Ovary (tissue), 9 donors: Measurements from ENCODE around the gene FAM110D. TPM values are rescaled to one million over a fixed set of nuclear protein-coding genes. Genes with fewer than 3 reads are reported as not detected.

ENCODE experiments used
- DNase-seq, 5 donors: peaks; one replicate each; pipeline ENCODE4 v3.0.0-alpha.2; 2019 to 2020
- H3K27ac ChIP-seq, 2 donors: fragments of 200-600 bp; one replicate each; pipeline versions ENCODE4 v1.5.1 to v1.8.0; 2019 to 2022
- H3K27me3 ChIP-seq: fragments of 200-600 bp; one replicate; pipeline ENCODE4 v1.8.0; 2022
- H3K36me3 ChIP-seq: fragments of 200-600 bp; sonication (generic); one replicate; pipeline ENCODE4 v1.5.1; 2019
- H3K4me1 ChIP-seq: one replicate; pipeline ENCODE4 v1.8.1; 2013; ENCODE audit warnings: mild to moderate bottlenecking, moderate library complexity; ENCODE audit not compliant: insufficient read depth
- H3K4me3 ChIP-seq: fragments of 200-600 bp; sonication (generic); one replicate; pipeline ENCODE4 v1.5.1; 2017
- H3K9me3 ChIP-seq, 2 donors: fragments of 200-600 bp in 1 of 2; sonication (generic) in 1 of 2; one replicate each; pipeline versions ENCODE4 v1.5.1 to v1.8.1; 2013 to 2019; ENCODE audit warnings: mild to moderate bottlenecking in 1 of 2, moderate library complexity in 1 of 2
- EP300 ChIP-seq: sonication (generic); formaldehyde crosslinking; IDR thresholded peaks from one replicate; pipeline ENCODE4 v1.6.1; 2017; ENCODE audit warnings: antibody characterized with exemption
- POLR2A ChIP-seq: fragments of 450-650 bp; IDR thresholded peaks from one replicate; pipeline ENCODE4 v1.6.1; 2017; ENCODE audit warnings: antibody characterized with exemption, mild to moderate bottlenecking, moderate library complexity
- WGBS, 3 donors: extraction: QIAGEN DNeasy Blood & Tissue Kit in 1 of 3; methylation state at CpG; one replicate each; pipeline versions ENCODE4 v1.1.5 to v1.1.7; 2013 to 2017; 5-methylcytosine and 5-hydroxymethylcytosine counted together
- intact Hi-C, 4 donors: fragments of 100-400 bp; cut with DNase I; formaldehyde crosslinking; loops; one replicate each; pipeline versions ENCODE4 v1.11.0 to v1.15.1; 2022 to 2023
- polyA plus RNA-seq, 2 donors: library from polyadenylated mRNA; stranded (reverse); fragments of 200-250 nt in 1 of 2; fragments of 350-450 nt in 1 of 2; fragmentation: Illumina TruSeq in 1 of 2; extraction: RNeasy Lipid Tissue Mini Kit (QIAGEN cat#74804) in 1 of 2; gene quantifications; one replicate each; pipeline ENCODE4 v1.2.3, GENCODE V29; 2013 to 2014
- total RNA-seq, 7 donors: library from RNA; depleted of rRNA in 2 of 7; stranded (reverse); fragments of >200 nt in 2 of 7; fragmentation: NEBNext Ultra II Directional in 3 of 7; extraction: Animal tissue kit (Norgen Biotek cat#: 25700) in 3 of 7; gene quantifications; one replicate each; pipeline versions ENCODE4 v1.1.0 to v1.2.4, GENCODE V29; 2016 to 2023
- TF ChIP-seq, protein P1 (sequence below), 3 donors: fragments of 450-650 bp in 2 of 3; fragments of 200-600 bp in 1 of 3; IDR thresholded peaks; one replicate each; pipeline versions ENCODE4 v1.5.1 to v1.8.0; 2016 to 2022; ENCODE audit warnings: antibody characterized with exemption in 3 of 3, mild to moderate bottlenecking in 1 of 3
- donor health status: DM: no; HTN: no; CAD: no; lungs with moderate emphysema.
- donor health status: DM: no; HTN: no; CAD: no.
- donor health status: Bipolar disorder and iron deficiency.
- donor health status: DM: yes; HTN: yes; CAD: no.
- donor health status: DM: no; HTN: no; CAD: no.
- donor health status: DM: yes; HTN: yes; CAD: no.

FAM110D gene
- total and polyA plus RNA-seq, 9 donors = 0.91 to 4.9 (median 2.1) TPM

DNA sequence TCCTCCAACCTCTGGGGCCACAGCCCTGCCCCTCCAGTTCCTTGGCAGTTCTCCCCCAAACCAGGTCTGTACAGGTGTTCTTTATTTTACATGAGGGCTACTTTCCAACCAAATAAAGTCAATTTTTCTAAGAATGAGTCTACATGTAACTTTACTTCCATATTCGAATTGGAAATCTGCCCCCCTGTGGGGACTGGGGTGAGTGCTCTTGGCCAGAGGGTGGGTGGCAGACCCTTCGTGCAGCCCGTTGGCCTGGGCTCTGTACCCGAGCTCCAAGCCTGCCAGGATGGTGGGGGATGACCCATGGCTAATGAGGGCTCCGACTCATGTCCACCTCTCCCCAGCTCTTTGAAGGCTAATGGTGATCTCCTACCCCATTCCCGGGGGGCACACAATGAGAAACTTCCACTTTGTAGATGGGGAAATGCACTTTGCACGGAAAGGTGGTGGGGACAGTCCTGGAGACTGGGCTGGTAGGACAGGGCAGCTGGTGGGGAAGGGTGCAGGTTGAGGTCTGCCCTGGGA, 30.9 kb downstream of the FAM110D start:
- WGBS, 3 donors = 77 to 89% (median 85%) methylated on average over 7 of the region's 7 CpGs
- Histone ChIP-seq H3K27me3 (no peaks in the 10 kb centered on the region), H3K9me3 (no peaks in the 10 kb centered on the region), H3K27ac (no peak overlapping the region), H3K4me1 (no peaks in the 10 kb centered on the region), H3K36me3 (no peaks in the 10 kb centered on the region), H3K4me3 (no peak overlapping the region)
- DNase-seq = no peak
- intact Hi-C loops = no loop called here
- TF ChIP-seq POLR2A = no peak
- TF ChIP-seq EP300 = no peak
- TF ChIP-seq, protein P1, sequence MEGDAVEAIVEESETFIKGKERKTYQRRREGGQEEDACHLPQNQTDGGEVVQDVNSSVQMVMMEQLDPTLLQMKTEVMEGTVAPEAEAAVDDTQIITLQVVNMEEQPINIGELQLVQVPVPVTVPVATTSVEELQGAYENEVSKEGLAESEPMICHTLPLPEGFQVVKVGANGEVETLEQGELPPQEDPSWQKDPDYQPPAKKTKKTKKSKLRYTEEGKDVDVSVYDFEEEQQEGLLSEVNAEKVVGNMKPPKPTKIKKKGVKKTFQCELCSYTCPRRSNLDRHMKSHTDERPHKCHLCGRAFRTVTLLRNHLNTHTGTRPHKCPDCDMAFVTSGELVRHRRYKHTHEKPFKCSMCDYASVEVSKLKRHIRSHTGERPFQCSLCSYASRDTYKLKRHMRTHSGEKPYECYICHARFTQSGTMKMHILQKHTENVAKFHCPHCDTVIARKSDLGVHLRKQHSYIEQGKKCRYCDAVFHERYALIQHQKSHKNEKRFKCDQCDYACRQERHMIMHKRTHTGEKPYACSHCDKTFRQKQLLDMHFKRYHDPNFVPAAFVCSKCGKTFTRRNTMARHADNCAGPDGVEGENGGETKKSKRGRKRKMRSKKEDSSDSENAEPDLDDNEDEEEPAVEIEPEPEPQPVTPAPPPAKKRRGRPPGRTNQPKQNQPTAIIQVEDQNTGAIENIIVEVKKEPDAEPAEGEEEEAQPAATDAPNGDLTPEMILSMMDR (IDR thresholded peaks at IDR 0.05) = no peak

DNA sequence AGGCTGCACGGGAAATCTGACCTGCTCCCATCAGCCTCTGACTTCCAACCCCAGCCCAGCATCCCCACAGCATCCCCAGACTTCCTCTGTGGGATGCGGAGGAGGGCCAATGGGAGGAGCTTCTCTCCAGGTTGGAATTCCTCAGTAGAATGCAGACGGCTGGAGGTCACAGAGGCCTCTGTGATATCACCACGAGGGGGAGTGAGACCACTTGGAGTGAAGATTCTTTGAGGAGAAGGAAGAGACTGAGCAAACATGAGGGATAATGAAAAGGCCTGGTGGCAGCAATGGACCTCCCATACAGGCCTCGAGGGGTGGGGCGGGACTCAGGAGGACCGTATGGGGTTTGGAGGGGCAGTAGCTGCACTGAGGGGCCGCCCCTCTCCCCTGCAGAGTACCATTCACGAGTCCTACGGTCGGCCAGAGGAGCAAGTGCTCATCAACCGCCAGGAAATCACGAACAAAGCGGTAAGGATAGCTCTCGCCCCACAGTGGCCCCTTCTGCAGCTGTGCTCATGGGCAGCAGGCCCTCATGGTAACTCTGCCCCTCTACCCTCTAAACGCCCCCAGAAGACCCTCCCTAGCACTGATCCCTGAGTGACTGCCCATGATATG, 31.6 kb downstream of the FAM110D start, which contains the start of gene CATSPER4:
TSS of gene CATSPER4 (plus strand) at position 230 of the 615 bp plus-strand sequence. CDS start at position 256, 26 bp downstream.
- H3K9me3 ChIP-seq = no peaks in the 10 kb centered on the region
- no peak within 1 kb of the TSS for H3K27ac ChIP-seq
- no peak within 1 kb of the TSS for H3K4me3 ChIP-seq
- no peaks in the 10 kb centered on the region for H3K4me1 ChIP-seq
- H3K36me3 ChIP-seq = no peaks in the 10 kb centered on the region
- WGBS, 3 donors = 49 to 54% (median 51%) methylated on average over 16 of the region's 16 CpGs
- DNase-seq = no peak
- H3K27me3 ChIP-seq = no peaks in the 10 kb centered on the region
- intact Hi-C loops = no loop called here
- TF ChIP-seq POLR2A = no peak
- no peak for TF ChIP-seq EP300
- TF ChIP-seq, protein P1 (IDR thresholded peaks at IDR 0.05) = no peak

DNA sequence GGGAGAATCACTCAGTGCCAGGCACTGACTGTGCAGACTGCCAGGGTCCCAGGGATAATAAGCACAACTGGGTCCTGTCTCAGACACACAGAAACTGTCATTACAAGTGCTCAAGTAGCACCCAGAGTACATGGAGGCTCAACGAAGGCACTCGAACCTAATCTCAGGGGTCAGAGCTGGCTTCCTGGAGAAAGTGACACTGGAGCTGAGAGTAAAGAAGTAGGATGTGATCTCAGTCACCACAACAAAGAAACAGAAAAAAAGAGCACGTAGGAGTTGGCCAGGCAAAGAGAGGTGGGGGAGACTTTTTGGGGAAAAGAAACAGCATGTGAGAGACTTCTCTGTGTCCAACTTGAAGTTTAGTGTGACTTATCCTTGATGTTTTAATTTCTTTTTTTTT, 32.9 kb downstream of the FAM110D start:
- 38 to 61% (median 50%) methylated on average over 3 of the region's 3 CpGs for WGBS, 3 donors
- TF ChIP-seq EP300 (no peak), POLR2A (no peak)
- TF ChIP-seq, protein P1 (IDR thresholded peaks at IDR 0.05) = no peak
- H3K4me1 ChIP-seq = no peaks in the 10 kb centered on the region
- no peaks in the 10 kb centered on the region for H3K27me3 ChIP-seq
- H3K27ac ChIP-seq = no peak overlapping the region
- intact Hi-C loops = no loop called here
- DNase-seq = no peak
- no peaks in the 10 kb centered on the region for H3K9me3 ChIP-seq
- H3K4me3 ChIP-seq = no peak overlapping the region
- H3K36me3 ChIP-seq = no peaks in the 10 kb centered on the region

DNA sequence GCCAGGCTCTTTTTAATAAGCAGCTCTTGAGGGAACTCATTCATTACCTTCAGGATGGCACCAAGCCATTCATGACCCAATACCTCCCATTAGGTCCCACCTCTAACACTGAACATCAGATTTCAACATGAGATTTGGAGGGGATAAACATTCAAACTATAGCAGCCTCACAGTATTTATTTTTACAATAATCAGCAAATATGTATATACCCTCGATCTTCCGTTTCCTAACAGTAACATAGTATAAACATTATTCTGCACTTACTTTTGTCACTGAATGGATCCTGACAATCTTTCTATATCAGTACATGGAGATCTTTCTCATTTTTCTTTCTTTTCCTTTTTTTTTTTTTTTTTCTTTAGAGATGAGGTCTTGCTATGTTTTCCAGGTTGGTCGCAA, 36.9 kb downstream of the FAM110D start:
- Histone ChIP-seq H3K4me1 (no peaks in the 10 kb centered on the region), H3K27ac (no peak overlapping the region), H3K9me3 (no peaks in the 10 kb centered on the region), H3K36me3 (no peaks in the 10 kb centered on the region), H3K27me3 (no peaks in the 10 kb centered on the region), H3K4me3 (no peak overlapping the region)
- no peak for DNase-seq
- 64 to 80% (median 75%) methylated on average over 3 of the region's 3 CpGs for WGBS, 3 donors
- TF ChIP-seq, protein P1 (IDR thresholded peaks at IDR 0.05) = no peak
- TF ChIP-seq EP300 = no peak
- TF ChIP-seq POLR2A = no peak
- intact Hi-C loops = no loop called here
